ENCODE measurements around the gene RAPGEF1. TPM values are rescaled to one million over a fixed set of nuclear protein-coding genes. Genes with fewer than 3 reads are reported as not detected.

The RAPGEF1 gene
- total and polyA plus RNA-seq, 12 donors = 39.6 to 135 (median 111) TPM

- DNase-seq = peak; percentile 59 to 86
- no peaks in the 10 kb centered on the region for H3K9me3 ChIP-seq
- intact Hi-C loops (cut with DNase I) = loop anchor here in 3 of 10 donors (5.0 kb wide), 2 partner anchors 129 to 134 kb away; partner anchors contain the start of gene RAPGEF1 (in 1 of the 3)
- no peak for TF ChIP-seq CTCF (IDR thresholded peaks at IDR 0.05)
- WGBS, 2 donors = 14 to 23% methylated on average over 12 of the region's 12 CpGs
- peaks cover 29 to 98% (median 73%) of the 10 kb centered on the region in 9 donors for H3K4me1 ChIP-seq
- peaks cover 0 to 93% (median 10%) of the 10 kb centered on the region in 9 donors for H3K36me3 ChIP-seq
- peak; percentile 73 to 85 (median 78) for ATAC-seq
- H3K27ac ChIP-seq = peak overlapping the region; percentile 26 to 93 (median 88)
- H3K27me3 ChIP-seq = no peaks in the 10 kb centered on the region
- H3K4me3 ChIP-seq = peak overlapping the region in 7 of 10 donors; percentile 2 to 18 (median 18)
Observed at GRCh38 chr9:131608493-131609037, 131.3 kb downstream of the RAPGEF1 start.

- peaks cover 0 to 93% (median 16%) of the 10 kb centered on the region in 9 donors for H3K36me3 ChIP-seq
- WGBS, 2 donors = 70 to 74% methylated on average over 8 of the region's 8 CpGs
- ATAC-seq (no peak), DNase-seq (no peak)
- no peaks in the 10 kb centered on the region for H3K27me3 ChIP-seq
- H3K27ac ChIP-seq = peak overlapping the region in 8 of 10 donors; percentile 75 to 93 (median 89)
- no peak overlapping the region for H3K4me3 ChIP-seq
- no peaks in the 10 kb centered on the region for H3K9me3 ChIP-seq
- no peak for TF ChIP-seq CTCF (IDR thresholded peaks at IDR 0.05)
- intact Hi-C loops (cut with DNase I) = loop anchor here in 3 of 10 donors (5.0 kb wide), 2 partner anchors 130 to 135 kb away; partner anchors contain the start of gene RAPGEF1 (in 1 of the 3)
- peaks cover 29 to 94% (median 73%) of the 10 kb centered on the region in 9 donors for H3K4me1 ChIP-seq
Observed at GRCh38 chr9:131607591-131607990, 132.3 kb downstream of the RAPGEF1 start.

GRCh38 chr9:131606896-131607567, 132.8 kb downstream of the RAPGEF1 start:
- ATAC-seq (no peak), DNase-seq (no peak)
- Histone ChIP-seq H3K9me3 (no peaks in the 10 kb centered on the region), H3K27me3 (no peaks in the 10 kb centered on the region), H3K27ac (peak overlapping the region in 4 of 10 donors; percentile 75 to 93 (median 88)), H3K4me1 (peaks cover 29 to 88% (median 69%) of the 10 kb centered on the region in 9 donors), H3K36me3 (peaks cover 0 to 93% (median 16%) of the 10 kb centered on the region in 9 donors), H3K4me3 (no peak overlapping the region)
- TF ChIP-seq CTCF (IDR thresholded peaks at IDR 0.05) = no peak
- 87 to 92% methylated on average over 13 of the region's 13 CpGs for WGBS, 2 donors
- intact Hi-C loops (cut with DNase I) = loop anchor here in 3 of 10 donors (5.0 kb wide), 2 partner anchors 130 to 135 kb away; partner anchors contain the start of gene RAPGEF1 (in 1 of the 3)

GRCh38 chr9:131605770-131606590, 133.9 kb downstream of the RAPGEF1 start:
- no peak for TF ChIP-seq CTCF (IDR thresholded peaks at IDR 0.05)
- intact Hi-C loops (cut with DNase I) = loop anchor here in 3 of 10 donors (5.0 kb wide), 2 partner anchors 131 to 136 kb away; partner anchors contain the start of gene RAPGEF1 (in 1 of the 3)
- Histone ChIP-seq H3K9me3 (no peaks in the 10 kb centered on the region), H3K4me1 (peaks cover 28 to 78% (median 60%) of the 10 kb centered on the region in 9 donors), H3K27me3 (no peaks in the 10 kb centered on the region), H3K4me3 (no peak overlapping the region), H3K36me3 (peaks cover 0 to 96% (median 19%) of the 10 kb centered on the region in 9 donors), H3K27ac (no peak overlapping the region)
- DNase-seq (no peak), ATAC-seq (no peak)
- 83 to 85% methylated on average over 9 of the region's 9 CpGs for WGBS, 2 donors
